Measurements from ENCODE around the gene UBL3.

GRCh38 chr13:29884671-29885430, 34.4 kb upstream of the UBL3 start:
- TF ChIP-seq CTCF (conservative IDR thresholded peaks at IDR 0.05; ENCODE audit: low read depth, low read length) (no peak), EZH2 (IDR thresholded peaks at IDR 0.05; ENCODE audit: low read length, unreplicated experiment) (no peak), EZH2phosphoT487 (IDR thresholded peaks at IDR 0.05; ENCODE audit: borderline replicate concordance, low read length) (no peak)

Data from PC-3 (cell line).